HG03565 (cell line): Measurements from ENCODE around the gene DOCK6.

Experiments used
- ATAC-seq: cut with Tn5 transposase; IDR thresholded peaks from one replicate; pipeline ENCODE4 v1.9.1; 2021; ENCODE audit warnings: mild to moderate bottlenecking, moderate library complexity; ENCODE audit not compliant: unreplicated experiment

The DOCK6 gene

DNA sequence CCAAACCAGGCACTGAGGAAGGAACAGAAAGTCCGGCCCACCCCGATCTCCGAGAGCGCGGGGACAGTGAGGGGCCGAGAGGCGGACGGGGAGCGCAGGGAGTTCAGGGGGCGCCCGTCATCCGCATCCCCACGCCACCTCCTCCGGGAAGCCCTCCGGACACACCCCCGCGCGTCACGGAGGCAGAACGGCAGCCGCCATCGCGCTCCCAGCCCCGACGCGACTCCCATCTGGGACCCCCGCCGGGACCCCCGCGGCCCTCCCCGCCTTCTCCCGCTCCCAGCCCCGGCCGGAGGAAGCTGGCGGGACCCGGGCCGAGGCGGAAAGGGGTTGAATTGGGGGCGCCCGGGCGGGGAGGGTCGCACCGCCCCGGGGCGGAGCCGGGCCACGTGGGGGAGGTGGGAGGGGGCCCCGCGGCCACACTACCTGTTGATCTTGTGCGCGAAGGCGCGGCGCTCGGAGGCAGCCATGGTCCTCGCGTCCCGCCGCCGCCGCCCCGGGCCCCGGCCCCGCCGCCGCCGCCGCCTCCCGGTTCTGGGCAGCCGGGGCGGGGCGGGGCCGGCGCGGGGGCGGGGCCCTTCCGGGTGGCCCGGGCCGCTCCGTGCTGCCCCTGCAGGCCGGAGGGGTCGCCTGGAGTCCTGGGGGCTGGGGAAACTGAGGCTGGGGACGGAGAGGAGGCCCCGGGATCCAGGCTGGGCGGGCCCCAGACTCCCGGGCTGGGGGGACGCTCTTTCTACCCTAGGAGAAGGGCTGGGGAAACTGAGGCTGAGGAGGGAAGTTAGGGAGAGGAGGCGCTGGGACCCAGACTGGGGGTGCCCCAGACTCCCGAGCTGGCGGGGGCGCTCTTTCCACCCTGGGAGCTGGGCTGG, at the start of gene DOCK6:
Gene DOCK6 (minus strand): TSS at position 554 of the 869 bp plus-strand sequence. CDS start 84 bp downstream, at position 470.
- ATAC-seq, result no peak

- no peak for ATAC-seq
These were observed 44.0 kb upstream of the DOCK6 start for GRCh38 chr19:11306337-11306736.

DNA sequence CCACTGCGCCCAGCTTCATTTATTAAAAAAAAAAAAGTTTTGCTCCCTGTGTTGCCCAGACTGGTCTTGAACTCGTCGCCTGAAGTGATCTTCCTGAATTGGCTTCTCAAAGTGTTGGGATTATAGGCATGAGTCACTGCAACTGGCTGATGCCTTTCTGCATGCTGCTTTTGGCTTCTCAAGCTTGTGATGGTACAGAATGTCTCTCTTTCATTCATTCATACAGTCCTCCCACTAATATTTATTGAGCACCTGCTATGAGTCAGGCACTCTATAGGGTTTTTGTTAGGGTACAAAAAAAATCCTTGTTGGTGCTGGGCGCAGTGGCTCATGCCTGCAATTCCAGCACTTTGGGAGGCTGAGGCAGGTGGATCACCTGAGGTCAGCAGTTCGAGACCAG, 42.6 kb upstream of the DOCK6 start:
- ATAC-seq, result no peak

- ATAC-seq, result no peak
These were observed 38.4 kb upstream of the DOCK6 start for GRCh38 chr19:11300811-11301120.

GRCh38 chr19:11299946-11300810, 37.9 kb upstream of the DOCK6 start:
- no peak for ATAC-seq

GRCh38 chr19:11296264-11296663, 33.9 kb upstream of the DOCK6 start:
- ATAC-seq, result no peak

DNA sequence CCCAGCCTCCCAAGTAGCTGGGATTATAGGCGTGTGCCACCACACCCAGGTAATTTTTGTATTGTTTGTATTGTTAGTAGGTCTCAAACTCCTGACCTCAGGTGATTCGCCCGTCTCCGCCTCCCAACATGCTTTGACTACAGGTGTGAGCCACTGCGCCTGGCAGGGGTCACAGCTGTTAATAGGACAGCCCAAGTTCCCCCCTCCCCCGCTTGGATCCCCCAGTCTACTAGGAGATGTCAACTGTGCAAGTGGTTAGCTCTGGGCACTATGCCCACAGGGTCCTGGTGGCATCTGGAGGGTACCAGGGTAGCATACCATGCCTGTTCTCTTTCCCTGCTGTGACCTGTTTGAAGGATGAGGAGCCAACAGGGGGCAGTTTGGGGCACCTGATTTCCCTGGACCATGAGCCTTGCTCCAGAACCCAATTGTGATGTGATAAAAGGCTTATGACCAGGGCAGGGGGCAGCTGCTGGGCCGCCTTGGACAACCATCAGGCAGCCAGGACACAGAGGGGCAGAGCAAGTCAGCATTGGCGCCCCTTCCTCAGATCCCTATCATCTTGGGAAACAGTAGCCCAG, 33.4 kb upstream of the DOCK6 start, which contains the start of gene TSPAN16:
Gene TSPAN16 (plus strand): TSS at position 496 of the 581 bp plus-strand sequence. CDS start 138 bp downstream, outside the sequence.
- ATAC-seq, result no peak

DNA sequence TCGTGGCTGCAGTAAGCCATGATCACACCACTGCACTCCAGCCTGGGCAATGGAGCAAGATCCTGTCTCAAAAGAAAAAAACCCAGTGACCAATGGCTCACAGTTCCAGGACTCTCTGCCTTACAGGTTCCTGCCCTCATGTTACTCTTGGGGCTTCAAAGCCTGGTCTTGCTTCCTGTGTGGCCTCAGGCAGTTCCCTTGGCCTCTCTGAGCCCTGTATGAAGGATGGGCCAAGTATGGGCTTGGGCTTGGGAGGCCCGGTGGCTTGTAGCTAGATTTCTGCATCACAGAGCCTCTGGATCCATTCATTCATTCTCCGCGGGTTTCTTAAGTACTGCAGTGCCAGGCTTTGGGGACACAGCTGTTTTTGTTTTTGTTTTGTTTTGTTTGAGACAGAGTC, 32.9 kb upstream of the DOCK6 start:
- no peak for ATAC-seq

DNA sequence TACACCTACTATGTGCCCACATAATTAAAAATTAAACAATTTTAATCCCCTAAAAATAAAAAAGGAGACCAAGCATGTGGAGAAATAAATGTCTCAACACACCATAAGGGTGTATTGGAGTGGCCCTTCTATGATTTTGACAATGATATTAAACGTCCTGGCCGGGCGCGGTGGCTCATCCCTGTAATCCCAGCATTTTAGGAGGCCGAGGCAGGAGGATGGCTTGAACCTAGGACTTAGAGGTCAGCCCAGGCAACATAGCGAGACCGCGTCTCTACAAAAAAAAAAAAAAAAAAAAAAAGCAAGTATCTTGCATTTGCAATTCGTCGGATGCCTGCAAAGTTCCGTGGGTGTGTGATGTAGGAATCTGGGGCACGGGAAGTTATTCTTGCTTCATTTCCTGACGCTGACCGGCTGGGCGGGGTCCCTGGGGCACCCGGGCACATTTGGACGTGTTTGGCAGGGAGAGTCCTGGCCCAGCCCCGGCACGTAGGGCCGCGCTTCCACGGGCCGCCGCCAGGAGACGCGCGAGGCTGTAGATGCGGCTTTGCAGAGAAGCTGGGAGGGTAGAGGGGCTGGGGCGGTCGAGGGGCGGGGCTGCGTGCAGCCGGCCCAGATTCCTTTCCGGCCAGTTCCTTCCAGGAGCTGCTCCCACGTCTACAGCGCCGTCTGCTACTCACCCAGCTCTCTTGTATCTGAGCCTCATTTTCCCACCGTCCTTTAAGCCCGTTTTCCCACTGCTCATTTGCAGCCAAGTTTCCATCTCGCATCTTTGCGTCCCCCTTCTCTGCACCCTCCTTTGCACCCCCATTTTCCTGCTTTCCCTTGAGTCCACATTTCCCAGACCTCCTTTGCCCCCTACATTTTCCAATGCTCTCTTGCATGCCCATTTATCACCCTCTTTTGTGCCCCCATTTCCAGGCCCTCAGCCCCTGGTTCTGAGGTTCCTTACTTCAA, 31.4 kb upstream of the DOCK6 start:
- no peak for ATAC-seq

DNA sequence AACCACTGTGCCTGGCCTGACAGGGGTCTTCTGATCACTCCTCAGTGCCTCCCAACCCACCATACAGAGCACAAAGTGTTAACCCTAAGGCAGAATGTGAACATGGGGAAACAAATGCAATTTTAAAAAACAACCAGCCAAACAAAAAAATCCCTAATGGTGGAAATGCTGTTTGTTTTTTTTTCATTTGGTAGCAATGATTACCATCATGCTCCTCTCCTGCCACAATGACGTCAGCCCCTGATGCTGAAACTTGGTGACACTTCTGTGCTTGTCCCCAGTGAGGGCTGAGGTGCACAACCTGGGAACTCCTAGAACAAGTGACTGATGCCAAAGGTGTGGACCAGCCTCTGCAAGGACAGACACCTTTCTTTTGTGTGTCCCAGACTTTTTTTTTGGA, 29.7 kb upstream of the DOCK6 start:
- no peak for ATAC-seq

GRCh38 chr19:11291415-11291814, 29.1 kb upstream of the DOCK6 start:
- no peak for ATAC-seq

DNA sequence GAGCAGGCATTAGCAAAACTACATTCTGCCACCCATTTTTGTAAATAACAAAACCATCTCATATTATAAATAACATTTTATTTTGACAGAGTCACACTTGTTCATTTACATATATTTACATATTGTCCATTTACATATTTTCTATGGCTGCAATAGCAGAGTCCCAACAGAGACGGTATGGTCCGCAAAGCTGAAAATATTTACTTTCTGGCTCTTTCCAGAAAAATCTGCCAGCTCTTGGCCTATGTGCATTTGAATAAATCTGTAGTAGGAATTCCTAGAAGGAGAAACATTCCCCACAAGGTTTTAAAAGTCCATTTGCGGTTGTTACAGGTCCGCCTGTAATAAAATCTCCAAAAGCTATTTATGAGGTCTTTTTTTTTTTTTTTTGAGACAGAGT, 27.9 kb upstream of the DOCK6 start:
- ATAC-seq, result no peak

DNA sequence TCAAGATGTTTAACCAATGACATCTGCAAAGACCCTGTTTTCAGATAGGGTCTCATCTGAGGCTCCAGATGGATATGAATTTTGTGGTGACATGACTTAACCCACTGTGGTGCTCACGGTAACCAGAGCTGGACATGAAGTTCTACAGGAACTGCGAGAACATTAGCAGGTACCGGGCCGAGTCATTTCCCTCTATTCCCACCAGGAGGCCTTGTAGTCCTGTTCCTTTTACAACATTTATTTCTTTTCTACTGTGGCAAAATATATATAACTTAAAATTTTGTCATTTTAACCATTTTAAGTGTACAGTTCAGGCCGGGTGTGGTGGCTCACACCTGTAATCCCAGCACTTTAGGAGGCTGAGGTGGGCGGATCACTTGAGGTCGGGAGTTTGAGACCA, 26.0 kb upstream of the DOCK6 start:
- no peak for ATAC-seq

GRCh38 chr19:11286312-11286974, 24.1 kb upstream of the DOCK6 start:
- no peak for ATAC-seq

GRCh38 chr19:11284515-11284914, 22.2 kb upstream of the DOCK6 start:
- ATAC-seq, result no peak

GRCh38 chr19:11281356-11282049, 19.2 kb upstream of the DOCK6 start:
- ATAC-seq, result no peak

DNA sequence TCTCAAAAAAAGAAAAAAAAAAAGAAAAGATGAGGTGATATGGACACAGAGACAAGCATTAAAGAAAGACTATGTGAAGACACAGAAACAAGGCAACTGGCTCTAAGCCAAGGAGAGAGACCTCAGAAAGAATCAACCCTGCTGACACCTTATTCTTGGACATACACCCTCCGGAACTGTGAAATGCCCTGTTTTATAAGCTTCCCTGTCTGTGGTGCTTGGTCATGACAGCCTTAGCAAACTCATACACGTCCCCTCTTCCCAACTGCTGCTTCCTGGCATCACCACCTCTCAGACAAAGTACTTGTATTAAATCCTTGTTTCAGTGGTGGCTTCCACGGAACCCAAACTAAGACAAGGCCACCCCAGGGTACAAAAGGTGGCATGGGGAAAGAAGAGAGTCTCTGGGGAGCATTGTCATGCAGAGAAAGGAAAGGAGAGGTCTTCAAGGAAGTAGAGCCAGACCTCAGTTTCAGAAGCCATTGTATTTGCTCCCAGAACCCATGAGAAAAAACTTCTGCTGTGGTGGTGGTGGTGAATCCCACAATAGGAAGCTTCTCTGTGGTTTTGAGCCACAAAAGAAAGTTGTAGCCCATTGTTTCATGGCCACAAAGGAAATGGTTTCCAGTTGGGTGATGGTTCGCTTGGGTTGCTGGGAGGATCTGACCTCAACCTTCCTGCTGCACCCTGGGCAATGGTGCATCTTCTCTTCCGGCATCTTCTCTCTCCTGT, 17.3 kb upstream of the DOCK6 start:
- no peak for ATAC-seq

GRCh38 chr19:11278670-11279069, 16.3 kb upstream of the DOCK6 start:
- ATAC-seq, result no peak
